Ishikawa (cell line): Measurements from ENCODE around the gene PRKCE.

Source experiments
- CEBPB ChIP-seq: IDR thresholded peaks from 2 replicates; pipeline ENCODE4 v1.6.1; 2012
- CREB1 ChIP-seq: IDR thresholded peaks from 2 replicates; pipeline ENCODE4 v1.6.1; 2012; ENCODE audit warnings: low read depth
- EGR1 ChIP-seq: IDR thresholded peaks from 2 replicates; pipeline ENCODE4 v1.6.1; 2012
- EP300 ChIP-seq: IDR thresholded peaks from 2 replicates; pipeline ENCODE4 v1.6.1; 2012; ENCODE audit warnings: borderline replicate concordance
- FOXM1 ChIP-seq: IDR thresholded peaks from 2 replicates; pipeline ENCODE4 v1.6.1; 2012; ENCODE audit warnings: low read depth, borderline replicate concordance
- MAX ChIP-seq: IDR thresholded peaks from 2 replicates; pipeline ENCODE4 v1.6.1; 2012
- NFIC ChIP-seq: IDR thresholded peaks from 2 replicates; pipeline ENCODE4 v1.6.1; 2012
- RAD21 ChIP-seq: IDR thresholded peaks from 2 replicates; pipeline ENCODE4 v1.6.1; 2012; ENCODE audit warnings: low read depth
- REST ChIP-seq: IDR thresholded peaks from 2 replicates; pipeline ENCODE4 v1.6.1; 2012; ENCODE audit warnings: low read depth, mild to moderate bottlenecking
- TAF1 ChIP-seq: IDR thresholded peaks from 2 replicates; pipeline ENCODE4 v1.6.1; 2012; ENCODE audit warnings: low read depth, mild to moderate bottlenecking
- TCF12 ChIP-seq: IDR thresholded peaks from 2 replicates; pipeline ENCODE4 v1.6.1; 2012; ENCODE audit warnings: low read depth
- TEAD4 ChIP-seq: IDR thresholded peaks from 2 replicates; pipeline ENCODE4 v1.6.1; 2012
- USF1 ChIP-seq: IDR thresholded peaks from 2 replicates; pipeline ENCODE4 v1.6.1; 2012
- YY1 ChIP-seq: IDR thresholded peaks from 2 replicates; pipeline ENCODE4 v1.6.1; 2012; ENCODE audit warnings: low read depth
- ZBTB7A ChIP-seq: IDR thresholded peaks from 2 replicates; pipeline ENCODE4 v1.6.1; 2012; ENCODE audit warnings: low read depth

Gene PRKCE

GRCh38 chr2:46003903-46004473 lies 352.5 kb downstream of the PRKCE start:
- TF ChIP-seq CREB1 = no peak
- TF ChIP-seq EP300 = no peak

GRCh38 chr2:46006473-46007025 lies 355.1 kb downstream of the PRKCE start:
- TF ChIP-seq TCF12 (no peak), TEAD4 (no peak), NFIC (no peak), ZBTB7A (no peak), EGR1 (no peak), YY1 (no peak), TAF1 (no peak), USF1 (no peak), CREB1 (no peak), REST (no peak), EP300 (no peak), MAX (no peak)

- TF ChIP-seq NFIC = no peak
- TF ChIP-seq YY1 = no peak
- no peak for TF ChIP-seq MAX
- TF ChIP-seq CEBPB = no peak
- TF ChIP-seq TEAD4 = no peak
- TF ChIP-seq CREB1 = no peak
- TF ChIP-seq REST = no peak
- TF ChIP-seq RAD21 = no peak
- no peak for TF ChIP-seq EGR1
- no peak for TF ChIP-seq TAF1
- no peak for TF ChIP-seq ZBTB7A
Observed at GRCh38 chr2:46007412-46007811, 355.9 kb downstream of the PRKCE start.

- TF ChIP-seq YY1 = no peak
Observed at GRCh38 chr2:46008091-46008870, 356.8 kb downstream of the PRKCE start.

GRCh38 chr2:46009315-46009714 lies 357.8 kb downstream of the PRKCE start:
- no peak for TF ChIP-seq CREB1
- no peak for TF ChIP-seq CEBPB
- no peak for TF ChIP-seq TCF12
- no peak for TF ChIP-seq RAD21
- no peak for TF ChIP-seq NFIC
- TF ChIP-seq TEAD4 = no peak
- no peak for TF ChIP-seq USF1
- no peak for TF ChIP-seq YY1
- TF ChIP-seq ZBTB7A = no peak
- no peak for TF ChIP-seq MAX
- TF ChIP-seq EP300 = no peak
- TF ChIP-seq TAF1 = no peak
- TF ChIP-seq REST = no peak
- TF ChIP-seq FOXM1 = no peak
- no peak for TF ChIP-seq EGR1
